ENCODE measurements around the gene TTC38.

TTC38 gene

DNA sequence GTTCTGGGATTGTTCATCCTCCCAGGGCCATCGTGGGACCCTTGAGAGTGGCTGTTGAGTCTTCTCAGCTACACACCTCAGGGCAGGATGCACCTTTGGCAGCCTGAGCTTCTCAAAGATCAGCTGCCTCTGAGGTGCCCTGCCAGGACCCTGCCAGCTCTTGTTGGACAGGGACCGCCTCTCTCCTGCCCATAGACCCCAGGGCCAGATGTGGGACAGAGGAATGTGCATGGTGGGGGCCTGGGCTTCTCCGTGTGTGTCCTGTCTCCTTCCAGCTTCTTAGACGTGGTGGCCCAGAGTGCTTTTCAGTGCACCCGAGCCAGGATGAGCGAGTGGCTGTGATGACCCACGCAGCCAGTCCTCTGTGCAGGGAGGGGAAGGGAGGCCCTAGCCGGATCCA, 61.8 kb downstream of the TTC38 start:
- no peak for DNase-seq

DNA sequence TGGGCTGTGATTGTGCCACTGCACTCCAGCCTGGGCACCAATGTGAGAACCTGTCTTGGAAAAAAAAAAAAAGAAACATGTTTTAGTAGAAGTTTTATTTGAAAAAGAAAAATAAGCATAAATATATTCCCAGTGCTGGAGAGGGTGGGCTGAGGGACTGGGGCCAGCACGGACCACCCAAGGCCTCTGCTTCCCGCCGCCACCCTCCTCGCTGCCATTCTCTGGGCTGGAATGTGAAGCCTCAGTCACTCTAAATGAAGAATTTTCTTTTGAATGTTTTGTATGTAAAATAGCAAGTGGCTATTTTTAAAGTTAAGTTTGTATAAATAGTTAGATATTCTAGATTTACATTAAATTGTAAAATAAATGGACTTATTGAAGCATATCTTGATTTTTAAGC, 62.6 kb downstream of the TTC38 start:
- no peak for DNase-seq

DNA sequence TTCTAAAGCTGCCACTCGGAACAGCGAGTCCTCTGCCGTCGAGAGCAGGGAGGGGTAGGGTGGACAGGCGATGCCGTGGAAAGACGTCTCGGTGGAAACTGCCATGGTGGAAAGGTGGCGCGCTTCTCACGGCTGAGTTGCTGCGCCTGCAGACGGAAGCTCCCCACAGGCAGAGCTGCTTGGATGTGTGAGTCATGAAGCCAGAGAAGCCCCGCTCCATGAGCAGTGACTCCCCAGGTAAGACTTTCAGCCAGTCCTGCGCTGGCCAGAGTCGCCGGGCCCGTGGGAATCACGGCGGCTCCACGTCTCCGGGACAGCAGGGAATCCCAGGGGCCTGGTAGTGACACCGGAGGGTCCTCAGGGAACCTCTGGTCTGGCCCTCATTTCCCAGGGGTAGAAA, 63.7 kb downstream of the TTC38 start:
- no peak for DNase-seq

DNA sequence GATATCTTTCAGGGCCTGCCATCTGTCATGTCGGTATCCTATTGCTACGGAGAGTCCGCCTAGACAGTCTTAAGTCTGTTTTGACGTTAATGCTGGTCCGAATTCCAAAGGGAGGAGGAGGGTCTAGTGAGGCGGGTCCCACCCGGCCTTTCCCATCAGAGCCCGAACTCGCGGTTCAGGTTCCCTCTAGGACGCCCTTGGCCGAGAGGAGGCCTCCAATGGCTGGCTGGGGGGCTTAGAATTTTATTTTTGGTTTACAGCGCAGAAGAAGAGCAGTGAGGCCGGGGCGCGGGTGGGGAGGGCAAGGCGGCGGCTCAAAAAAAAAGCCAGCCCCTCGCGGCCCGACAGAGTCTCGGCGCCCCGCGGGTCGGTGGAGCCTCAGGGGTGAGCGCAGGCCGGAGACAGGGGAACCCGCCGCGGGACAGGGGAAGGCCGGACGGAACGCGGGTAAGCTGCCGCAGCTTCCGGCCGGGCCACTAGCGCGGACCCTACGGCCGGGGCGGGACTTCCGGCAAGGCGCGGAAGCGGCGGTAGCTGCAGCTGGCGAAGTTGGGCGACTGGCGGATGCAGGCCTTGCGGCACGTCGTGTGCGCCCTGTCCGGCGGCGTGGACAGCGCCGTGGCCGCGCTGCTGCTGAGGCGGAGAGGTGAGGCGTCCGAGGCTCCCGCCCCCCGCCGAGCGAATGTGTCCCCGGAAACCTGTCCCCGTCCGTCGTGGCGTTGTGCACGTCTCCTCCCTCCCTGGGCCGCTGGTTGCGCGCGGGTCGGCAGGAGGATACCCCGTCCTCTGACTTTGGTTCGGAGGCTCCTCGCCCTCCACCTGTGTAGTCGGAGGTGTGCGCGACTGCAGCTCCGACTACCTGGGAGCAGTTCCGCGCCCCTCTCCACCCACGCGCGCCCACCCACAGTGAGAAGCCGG, 67.7 kb downstream of the TTC38 start, which contains the start of gene TRMU:
Gene TRMU, plus strand, starts transcription at position 514 of the 918 bp plus-strand sequence. Its CDS starts 51 bp downstream, at position 565.
- DNase-seq, result peak; percentile 73 to 79

DNA sequence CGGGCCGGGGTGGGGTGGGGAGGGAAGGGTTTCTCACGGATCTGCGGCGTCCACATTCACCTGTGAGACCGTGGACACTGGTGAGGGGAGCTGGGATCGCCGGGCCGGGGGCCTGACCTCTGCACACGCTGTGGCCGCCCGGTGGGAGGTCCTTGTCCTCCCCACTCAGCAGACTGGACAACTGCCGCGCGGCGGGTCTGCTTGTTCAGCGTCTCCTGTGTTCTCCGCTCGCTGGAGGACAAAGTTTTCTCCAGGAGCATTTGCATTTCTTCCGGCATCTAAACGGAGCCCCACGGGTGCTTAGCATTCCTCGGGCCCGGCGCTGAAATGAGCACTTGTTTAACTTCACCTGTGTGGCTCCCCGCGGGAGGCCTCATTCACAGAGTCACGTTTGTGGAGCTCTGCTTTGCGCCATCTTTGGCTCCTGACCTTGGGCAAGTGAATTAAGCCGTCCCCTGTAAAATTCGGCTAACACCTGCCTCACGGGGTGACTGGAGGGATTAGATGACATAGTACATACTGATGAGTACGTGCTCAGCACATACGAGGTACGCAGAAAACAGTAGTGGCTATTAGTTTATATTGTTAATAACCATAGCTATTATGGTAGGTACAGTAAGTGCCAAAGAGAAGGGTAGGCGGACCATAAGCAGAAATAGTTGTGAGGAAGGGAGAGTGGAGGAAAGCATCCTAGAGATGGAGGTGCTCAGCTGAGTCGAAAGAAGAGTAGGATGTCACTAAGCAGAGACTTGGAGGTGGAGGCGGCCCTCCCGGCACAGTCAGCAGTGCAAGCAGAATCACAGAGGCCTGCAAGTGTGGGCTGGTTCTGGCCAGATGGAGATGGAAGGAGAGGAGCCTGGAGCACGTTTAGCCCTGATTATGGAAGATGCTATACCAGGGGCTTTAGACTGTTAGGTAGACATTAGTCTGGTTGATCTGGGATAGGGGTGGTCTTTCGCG, 68.6 kb downstream of the TTC38 start:
- peak in 1 of 2 donors; percentile 13 for DNase-seq

DNA sequence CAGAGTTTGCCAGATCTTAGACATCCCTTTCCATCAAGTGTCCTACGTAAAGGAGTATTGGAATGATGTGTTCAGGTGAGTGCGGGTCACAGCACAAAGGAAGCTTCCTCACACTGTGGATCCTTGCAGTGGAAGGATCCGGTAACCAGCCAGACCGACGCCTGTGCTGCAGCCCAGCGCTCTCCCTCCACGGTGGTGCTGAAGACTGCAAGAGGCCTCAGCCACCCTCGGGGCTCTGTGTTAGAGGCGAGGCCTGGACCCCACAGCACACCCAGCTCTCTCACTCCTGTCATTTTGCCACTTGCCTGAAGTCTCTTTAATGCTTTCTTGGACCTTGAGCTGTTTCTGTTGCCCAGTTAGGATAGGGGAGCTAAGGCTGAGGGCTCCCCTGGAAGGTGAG, 70.1 kb downstream of the TTC38 start:
- no peak for DNase-seq

DNA sequence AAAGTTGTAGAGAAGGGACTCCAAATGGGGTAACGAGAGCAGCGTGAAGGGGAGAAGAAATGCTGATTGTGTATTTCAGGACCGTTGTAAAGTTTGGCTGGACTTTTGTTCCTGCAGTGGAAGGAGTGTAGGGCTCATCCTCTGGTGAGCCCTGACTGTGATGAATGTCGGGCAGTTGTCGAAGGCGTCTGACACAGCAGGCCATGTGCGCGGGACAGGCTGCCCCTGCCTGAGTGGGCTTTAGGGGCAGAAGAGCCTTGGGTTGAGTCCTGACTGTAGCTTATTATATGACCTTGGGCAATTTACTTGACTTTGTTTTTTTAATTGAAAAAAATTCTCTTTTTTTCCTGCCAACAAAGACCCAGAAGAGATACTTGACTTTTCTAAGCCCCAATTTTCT, 70.8 kb downstream of the TTC38 start:
- no peak for DNase-seq

DNA sequence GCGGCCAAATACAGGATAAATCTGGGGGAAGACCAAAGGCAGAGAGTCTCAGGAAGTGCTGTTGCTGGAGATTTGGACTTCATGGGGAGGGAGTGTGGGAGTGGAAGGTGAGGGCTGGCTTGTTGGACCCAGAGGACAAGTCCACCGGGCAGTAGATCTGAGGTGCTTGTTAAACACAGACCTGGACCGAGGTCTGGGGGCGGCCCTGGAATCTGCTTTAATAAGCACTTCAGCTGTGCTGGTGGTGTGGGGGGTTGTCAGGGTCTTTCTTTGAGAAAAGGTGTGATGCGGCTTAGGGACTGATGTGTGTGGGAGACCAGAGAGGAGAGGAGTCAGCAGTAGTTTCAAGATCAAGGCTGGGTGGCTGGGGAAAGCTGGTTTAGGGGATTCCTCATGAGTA, 72.1 kb downstream of the TTC38 start:
- DNase-seq, result no peak

DNA sequence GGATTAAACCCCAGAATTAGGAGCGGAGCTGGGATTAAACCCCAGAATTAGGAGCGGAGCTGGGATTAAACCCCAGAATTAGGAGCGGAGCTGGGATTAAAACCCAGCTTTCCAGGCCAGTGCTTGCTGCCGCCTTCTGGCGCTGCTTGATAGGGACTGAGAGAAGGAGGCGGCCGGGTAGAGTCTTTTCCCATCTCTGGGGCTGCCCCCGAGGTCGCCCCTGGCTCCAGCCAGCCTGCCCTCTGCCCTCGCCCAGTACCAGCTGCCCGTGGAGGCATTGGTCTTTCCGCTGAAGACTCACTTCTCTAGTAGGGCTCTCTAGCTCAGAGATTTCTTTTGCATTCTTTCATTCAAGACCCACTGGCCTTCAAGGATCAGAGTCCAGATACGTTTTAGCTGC, 72.9 kb downstream of the TTC38 start:
- DNase-seq, result no peak
